ENCODE data around the gene CLCN7. TPM values are rescaled to one million over a fixed set of nuclear protein-coding genes. Genes with fewer than 3 reads are reported as not detected.

Gene CLCN7
- total RNA-seq, 4 donors from 2014 or later: 21.5 to 145 (median 57.2) TPM

- intact Hi-C loops (cut with DNase I; ENCODE audit: low total_unique reads): no loop called here
- Histone ChIP-seq H3K9me3 (no peaks in the 10 kb centered on the region), H3K27ac (no peak overlapping the region), H3K36me3 (no peaks in the 10 kb centered on the region), H3K4me3 (no peak overlapping the region), H3K27me3 (no peaks in the 10 kb centered on the region), H3K4me1 (no peaks in the 10 kb centered on the region)
- TF ChIP-seq POLR2A (IDR thresholded peaks at IDR 0.05): no peak
- TF ChIP-seq CTCF (IDR thresholded peaks at IDR 0.05): no peak
- DNase-seq: no peak
These were observed 26.8 kb upstream of the CLCN7 start for GRCh38 chr16:1501630-1502029.

- no peaks in the 10 kb centered on the region for H3K27me3 ChIP-seq
- no peak overlapping the region for H3K4me3 ChIP-seq
- H3K4me1 ChIP-seq: no peaks in the 10 kb centered on the region
- no peak for TF ChIP-seq POLR2A (IDR thresholded peaks at IDR 0.05)
- no peak for DNase-seq
- no peaks in the 10 kb centered on the region for H3K36me3 ChIP-seq
- H3K9me3 ChIP-seq: no peaks in the 10 kb centered on the region
- no peak overlapping the region for H3K27ac ChIP-seq
- intact Hi-C loops (cut with DNase I; ENCODE audit: low total_unique reads): no loop called here
These were observed 25.8 kb upstream of the CLCN7 start for GRCh38 chr16:1500465-1501150.

GRCh38 chr16:1499756-1500464 lies 25.1 kb upstream of the CLCN7 start:
- DNase-seq: no peak
- intact Hi-C loops (cut with DNase I; ENCODE audit: low total_unique reads): no loop called here
- Histone ChIP-seq H3K27ac (no peak overlapping the region), H3K27me3 (no peaks in the 10 kb centered on the region), H3K4me3 (no peak overlapping the region), H3K9me3 (no peaks in the 10 kb centered on the region), H3K4me1 (no peaks in the 10 kb centered on the region), H3K36me3 (no peaks in the 10 kb centered on the region)
- TF ChIP-seq CTCF (IDR thresholded peaks at IDR 0.05) (no peak), POLR2A (IDR thresholded peaks at IDR 0.05) (no peak)

- Histone ChIP-seq H3K27ac (no peak overlapping the region), H3K4me3 (no peak overlapping the region), H3K27me3 (no peaks in the 10 kb centered on the region), H3K4me1 (peaks cover 0 to 2% of the 10 kb centered on the region in 2 donors), H3K9me3 (no peaks in the 10 kb centered on the region), H3K36me3 (no peaks in the 10 kb centered on the region)
- intact Hi-C loops (cut with DNase I; ENCODE audit: low total_unique reads): no loop called here
- TF ChIP-seq CTCF (IDR thresholded peaks at IDR 0.05): no peak
- no peak for TF ChIP-seq POLR2A (IDR thresholded peaks at IDR 0.05)
- no peak for DNase-seq
These were observed 24.3 kb upstream of the CLCN7 start for GRCh38 chr16:1498899-1499676.

- no peaks in the 10 kb centered on the region for H3K9me3 ChIP-seq
- intact Hi-C loops (cut with DNase I; ENCODE audit: low total_unique reads): no loop called here
- H3K4me1 ChIP-seq: peaks cover 0 to 6% of the 10 kb centered on the region in 2 donors
- no peaks in the 10 kb centered on the region for H3K36me3 ChIP-seq
- H3K4me3 ChIP-seq: no peak overlapping the region
- no peak for TF ChIP-seq CTCF (IDR thresholded peaks at IDR 0.05)
- no peak for TF ChIP-seq POLR2A (IDR thresholded peaks at IDR 0.05)
- H3K27me3 ChIP-seq: no peaks in the 10 kb centered on the region
- no peak overlapping the region for H3K27ac ChIP-seq
- DNase-seq: no peak
These were observed 22.3 kb upstream of the CLCN7 start for GRCh38 chr16:1497014-1497598.

Data from uterus (tissue), 4 donors.